DMS 273 (cell line): Measurements from ENCODE around the gene DGKE.
A peak's percentile ranks its signal among the peaks of the same experiment; 100 is the strongest.

ENCODE experiments used
- DNase-seq: peaks from one replicate; lab custom pipeline; 2025; ENCODE audit not compliant: unreplicated experiment; lab: John Stamatoyannopoulos, UW

DGKE gene

DNA sequence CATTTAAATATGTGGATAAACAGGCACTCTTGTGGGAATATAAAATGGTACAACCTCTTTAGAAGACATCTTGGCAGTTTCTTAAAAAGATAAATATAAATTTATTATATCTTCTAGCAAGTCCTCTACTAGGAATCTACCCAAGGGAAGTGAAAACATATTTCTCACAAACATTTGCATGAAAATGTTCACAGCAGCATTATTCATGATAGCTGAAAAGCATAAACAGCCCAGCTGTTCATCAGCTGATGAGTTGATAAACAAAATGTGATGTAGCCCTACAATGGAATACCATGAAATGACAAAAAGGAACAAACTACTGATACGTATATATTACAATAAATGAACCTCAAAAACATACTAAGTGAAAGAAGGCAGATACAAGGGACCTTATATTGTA, 12.0 kb downstream of the DGKE start:
- DNase-seq: no peak

DNA sequence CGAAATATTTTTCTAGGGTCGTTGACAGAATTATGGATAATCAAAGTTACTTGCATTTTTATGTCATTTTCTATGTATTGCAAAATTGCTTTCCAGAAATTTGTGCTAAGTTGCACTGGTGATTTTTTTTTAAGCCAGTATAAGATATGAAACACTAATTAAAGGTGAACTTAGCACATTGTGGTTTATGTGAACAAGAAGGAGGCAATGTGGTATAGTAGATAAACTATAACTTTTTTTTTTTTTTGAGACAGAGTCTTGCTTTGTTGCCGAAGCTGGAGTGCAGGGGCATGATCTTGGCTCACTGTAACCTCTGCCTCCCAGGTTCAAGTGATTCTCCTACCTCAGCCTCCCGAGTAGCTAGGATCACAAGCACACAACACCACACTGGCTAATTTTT, 13.2 kb downstream of the DGKE start:
- DNase-seq: no peak

DNA sequence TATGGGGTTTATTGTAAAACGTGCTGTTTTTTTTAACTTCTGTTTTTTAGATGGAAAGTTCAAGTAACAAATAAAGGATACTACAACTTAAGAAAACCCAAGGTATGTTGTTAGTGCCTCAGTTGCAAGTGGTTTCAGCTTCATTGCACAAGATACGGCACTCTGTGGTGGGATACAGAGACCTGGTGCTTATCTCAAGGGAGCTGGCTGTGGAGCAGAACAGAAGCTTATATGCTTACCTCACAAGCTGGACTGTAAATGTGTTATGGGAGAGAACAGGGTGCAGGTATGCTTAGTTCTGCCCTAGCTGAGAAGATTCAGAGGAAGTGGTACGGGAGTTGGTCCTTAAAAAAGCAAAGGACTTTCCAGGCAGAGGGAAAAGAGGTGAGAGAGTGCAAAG, 15.2 kb downstream of the DGKE start:
- no peak for DNase-seq

DNA sequence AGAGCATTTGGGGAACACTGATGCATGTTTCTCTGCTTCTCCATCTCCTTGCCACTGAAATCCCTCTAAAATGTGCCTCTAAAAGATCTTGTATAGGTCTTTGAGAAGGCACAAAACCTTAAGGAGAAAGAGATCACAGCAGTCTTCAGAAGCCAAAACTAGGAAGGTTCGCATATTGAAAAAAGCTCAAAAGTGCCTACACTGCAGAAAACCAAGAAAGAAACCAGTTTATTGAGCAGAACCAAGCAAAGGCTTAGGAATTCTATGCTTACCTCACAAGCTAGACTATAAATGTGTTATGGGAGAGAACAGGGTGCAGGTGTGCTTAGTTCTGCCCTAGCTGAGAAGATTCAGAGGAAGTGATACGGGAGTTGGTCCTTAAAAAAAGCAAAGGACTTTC, 16.6 kb downstream of the DGKE start:
- DNase-seq: no peak

DNA sequence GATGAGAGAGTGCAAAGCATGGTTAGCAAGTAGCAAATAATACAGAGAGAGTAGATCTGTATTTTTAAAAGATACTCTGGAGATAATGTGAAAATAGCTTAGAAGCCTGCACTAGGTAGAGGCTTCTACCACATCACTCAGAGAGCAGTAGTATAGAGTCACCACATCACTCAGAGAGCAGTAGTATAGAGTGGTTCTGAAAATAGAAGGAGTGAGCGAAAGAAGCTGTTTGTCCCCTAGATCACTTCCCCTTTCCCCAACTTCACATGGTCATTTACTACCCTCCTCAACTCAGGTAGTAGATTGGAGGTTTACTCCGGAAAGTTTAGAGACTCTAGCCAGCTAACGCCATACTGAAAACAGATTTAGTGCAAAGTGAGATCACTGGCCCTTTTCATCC, 17.1 kb downstream of the DGKE start:
- DNase-seq: no peak

DNA sequence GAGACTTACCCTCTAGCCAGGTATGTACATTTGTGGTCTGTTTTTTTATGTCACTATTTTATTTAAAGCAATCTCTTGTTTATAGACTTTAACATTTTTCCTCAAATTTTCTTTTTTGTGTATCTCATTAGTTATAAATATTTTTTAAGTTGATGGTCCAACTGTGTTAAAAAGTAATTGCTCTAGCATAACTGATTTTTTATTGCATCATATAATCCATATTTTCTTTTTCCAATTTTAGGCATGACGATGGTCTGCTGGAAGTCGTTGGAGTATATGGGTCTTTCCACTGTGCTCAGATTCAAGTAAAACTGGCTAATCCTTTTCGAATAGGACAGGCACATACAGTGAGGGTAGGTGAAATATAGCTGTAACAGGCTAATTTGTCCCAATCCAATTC, 27.9 kb downstream of the DGKE start:
- DNase-seq: no peak

DNA sequence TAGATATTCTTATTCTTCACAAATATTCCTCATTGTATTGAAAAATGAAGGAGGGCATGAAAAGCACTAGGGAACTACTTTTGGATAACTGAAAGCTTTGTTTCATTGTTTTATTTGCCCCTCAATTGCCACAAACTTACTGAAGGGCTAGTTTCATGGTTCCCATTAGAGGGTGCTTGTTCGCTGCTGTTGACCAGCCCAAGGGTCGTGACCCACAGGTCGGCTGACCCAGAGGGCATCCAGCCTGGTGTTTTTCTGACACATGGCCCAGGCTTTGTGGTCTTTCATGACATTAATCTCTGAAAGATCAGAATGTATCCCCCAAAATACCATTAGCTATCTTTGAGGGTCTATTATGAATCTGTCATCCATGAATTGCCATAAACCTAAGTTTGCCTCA, 30.0 kb downstream of the DGKE start:
- DNase-seq: no peak

DNA sequence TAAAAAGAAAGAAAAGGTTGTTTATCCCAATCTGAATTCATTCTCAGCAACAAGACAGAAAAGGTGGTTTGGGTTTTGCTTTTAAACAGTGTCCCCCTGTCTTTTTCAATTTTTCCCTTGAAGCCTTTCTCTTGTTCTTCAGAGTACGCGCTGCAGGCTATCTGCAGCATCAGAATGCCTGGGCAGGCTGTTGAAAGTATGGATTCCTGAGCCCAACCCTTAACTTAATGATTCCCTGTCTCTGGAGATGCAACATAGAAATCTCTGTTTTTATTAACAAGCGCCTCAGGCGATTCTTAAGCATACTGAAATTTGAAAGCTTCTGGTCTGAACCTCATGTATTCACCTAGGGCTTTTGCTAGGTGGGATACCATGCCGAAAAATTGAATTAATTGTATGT, 32.1 kb downstream of the DGKE start:
- DNase-seq: no peak

DNA sequence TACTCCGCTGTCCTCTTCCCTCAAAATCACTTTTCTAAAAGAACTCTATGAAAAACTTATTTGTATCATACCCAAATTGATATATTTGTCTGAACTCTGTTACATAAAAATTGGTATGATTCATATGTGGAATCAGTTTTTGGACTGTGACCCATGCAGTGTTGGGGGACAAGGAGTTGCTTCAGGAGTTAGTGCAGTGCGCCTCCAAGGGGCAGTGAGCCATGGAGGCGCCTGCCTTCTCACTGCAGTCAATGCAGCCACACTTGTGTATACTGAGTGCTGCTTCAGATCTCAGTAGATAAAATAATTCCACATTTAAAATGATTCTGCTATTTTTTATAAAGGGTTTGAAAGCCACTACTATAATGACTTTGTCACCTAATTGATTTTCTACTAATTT, 32.5 kb downstream of the DGKE start:
- DNase-seq: peak; percentile 7

DNA sequence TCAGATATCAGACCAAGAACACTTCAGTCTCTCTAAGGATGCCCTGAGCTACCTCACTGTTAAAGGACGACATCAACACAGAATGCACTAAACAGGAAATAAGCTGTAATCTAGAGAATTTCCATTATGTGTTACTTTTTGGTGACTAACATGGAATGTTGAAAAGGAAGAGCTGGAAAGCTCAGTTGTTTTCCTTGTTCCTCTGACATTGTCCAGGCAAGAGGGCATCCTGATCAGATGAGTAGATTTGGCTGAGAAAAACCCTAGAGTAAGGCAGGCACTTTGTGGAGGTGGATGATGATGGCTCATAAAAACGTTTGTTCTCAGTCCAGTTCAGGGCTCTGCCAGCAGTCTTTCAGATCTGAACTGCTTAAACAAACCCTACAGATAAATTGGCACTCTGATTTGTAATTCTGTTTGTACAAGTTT, 34.0 kb downstream of the DGKE start:
- no peak for DNase-seq

DNA sequence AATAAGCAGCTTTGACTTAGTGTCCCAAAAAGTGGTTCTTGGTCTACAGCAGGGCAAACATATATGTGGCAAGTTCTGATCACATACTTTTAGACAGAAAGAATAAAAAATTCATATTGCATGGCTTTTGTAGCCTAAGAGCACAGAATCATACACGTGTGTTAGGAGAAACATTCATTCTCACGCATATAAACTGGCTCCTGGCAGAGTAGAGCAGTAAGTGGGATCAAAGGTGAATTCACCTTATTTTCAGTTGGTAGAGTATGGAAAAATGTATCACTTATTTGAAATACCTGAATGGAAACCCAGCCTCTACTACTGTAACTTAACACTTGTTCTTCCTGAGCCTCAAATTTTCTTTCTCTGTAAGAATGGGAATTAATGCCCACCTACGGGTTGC, 34.8 kb downstream of the DGKE start:
- no peak for DNase-seq

DNA sequence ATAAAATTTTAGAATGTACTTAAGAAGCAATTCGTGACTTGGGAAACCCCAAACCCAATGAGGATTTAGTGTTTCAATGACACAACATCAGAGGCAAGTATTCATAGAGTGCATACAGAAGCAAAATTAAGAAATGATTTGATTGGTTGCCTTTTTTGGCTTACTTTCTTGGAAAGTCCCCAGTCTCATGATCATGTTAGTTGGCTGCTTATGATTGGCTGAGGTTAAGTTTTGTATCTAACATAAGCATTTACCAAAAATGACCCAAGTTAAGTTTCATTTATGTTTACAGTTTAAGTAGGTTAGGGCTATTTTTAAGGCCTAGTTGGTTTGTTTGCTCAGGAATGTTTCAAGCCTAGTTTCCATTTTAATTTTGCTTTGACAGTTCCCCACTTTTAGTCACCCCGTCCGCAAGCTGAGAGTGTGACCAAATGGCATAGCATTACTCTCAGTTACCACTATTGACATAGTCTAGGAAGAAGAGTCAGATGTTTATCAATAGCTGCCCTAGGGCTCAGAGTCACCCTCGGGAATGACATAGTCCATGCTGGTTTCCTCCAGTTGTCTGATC, 36.2 kb downstream of the DGKE start:
- DNase-seq: no peak

DNA sequence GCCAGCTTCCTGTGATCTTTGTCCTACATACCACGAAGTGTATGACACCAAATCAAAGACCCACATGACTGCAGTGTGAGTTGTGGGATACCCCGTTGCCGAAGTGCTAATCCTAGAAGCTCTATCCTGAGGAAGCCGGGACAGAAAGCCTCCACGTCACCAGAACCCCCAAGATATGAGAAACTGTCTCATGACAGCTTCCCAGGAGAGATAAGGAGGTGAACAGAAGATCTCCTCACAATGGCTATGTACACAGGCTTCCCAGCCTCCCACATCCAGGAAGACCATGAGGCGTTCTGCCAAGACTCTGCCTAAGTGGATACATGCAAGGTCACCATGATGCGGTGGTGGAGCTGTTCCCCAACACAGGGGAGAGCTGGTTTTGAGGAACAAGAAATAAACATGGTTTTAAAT, 42.8 kb downstream of the DGKE start:
- DNase-seq: no peak

DNA sequence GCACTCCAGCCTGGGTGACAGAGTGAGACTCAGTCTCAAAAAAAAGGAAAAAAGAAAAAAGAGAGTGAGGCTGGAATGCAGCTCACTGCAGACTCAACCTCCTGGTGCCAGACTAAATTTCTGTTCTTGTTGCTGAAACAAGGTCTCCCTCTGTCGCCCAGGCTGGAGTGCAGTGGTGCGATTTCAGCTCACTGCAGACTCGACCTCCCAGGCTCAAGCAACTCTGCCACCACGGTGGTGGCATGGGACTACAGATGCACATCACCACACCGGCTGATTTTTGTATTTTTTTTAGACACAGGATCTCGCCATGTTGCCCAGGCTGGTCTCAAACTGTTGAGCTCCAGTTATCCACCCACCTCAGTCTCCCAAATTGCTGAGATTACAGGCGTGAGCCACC, 45.3 kb downstream of the DGKE start:
- DNase-seq: no peak

DNA sequence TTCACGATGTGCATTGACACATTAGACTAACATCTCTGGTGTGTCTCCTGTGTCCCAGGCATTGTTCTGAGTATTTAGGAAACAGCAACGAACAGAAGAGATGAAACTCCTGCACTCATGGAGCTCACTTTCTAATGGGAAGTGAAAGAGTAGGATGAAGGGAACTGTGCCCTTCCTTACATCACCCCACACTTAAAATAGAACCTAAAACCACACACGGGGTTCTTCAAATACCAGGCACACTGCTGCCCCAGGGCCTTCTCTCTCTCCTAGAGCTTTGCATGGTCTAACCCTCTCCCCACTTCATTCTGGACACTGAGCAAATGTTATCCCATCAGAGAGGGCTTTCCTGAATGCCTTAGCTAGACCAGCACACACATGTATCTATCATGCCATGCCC, 46.2 kb downstream of the DGKE start:
- DNase-seq: no peak

DNA sequence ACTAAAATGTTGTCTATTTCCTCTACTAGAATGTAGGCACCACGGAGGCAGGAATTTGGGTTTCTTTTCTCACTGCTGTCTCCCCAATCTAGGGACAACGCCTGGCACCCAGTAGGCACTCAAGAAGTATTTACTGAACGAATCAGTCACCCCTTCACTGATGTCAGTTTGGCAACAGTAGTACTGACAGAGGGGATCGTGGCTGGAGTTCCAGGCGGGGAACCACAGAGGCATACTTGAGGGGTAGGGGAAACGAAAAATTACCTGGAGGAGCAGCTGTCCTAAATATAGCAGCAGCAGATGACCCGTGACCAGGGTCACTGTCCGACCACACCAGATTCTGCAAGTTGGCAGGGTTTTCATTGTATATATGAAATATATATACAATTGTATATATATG, 46.6 kb downstream of the DGKE start:
- no peak for DNase-seq

DNA sequence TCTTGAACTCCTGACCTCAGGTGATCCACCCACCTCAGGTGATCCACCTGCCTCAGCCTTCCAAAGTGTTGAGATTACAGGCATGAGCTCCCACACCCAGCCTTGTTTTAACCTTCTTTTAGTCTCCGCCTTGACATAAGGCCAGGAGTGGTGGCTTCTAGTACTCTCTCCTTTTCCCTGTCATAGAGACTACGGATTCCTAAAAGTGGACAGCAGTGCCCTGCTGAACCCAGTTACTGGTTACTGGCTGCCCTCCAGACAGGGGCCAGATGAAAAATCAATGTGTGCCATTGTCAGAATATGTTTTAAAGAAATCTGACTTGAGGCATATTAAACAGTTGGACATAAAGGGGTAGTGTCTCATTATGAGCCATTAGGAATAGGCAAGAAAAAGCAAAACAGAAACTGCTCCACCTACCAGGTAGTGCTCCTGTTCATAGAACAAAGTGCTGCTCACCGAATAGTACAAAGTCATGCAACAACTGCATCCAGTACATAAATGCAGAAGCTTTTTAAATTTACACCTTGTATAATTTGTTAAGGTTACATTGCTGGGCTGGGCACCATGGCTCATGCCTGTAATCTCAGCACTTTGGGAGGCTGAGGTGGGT, 47.8 kb downstream of the DGKE start:
- DNase-seq: no peak

DNA sequence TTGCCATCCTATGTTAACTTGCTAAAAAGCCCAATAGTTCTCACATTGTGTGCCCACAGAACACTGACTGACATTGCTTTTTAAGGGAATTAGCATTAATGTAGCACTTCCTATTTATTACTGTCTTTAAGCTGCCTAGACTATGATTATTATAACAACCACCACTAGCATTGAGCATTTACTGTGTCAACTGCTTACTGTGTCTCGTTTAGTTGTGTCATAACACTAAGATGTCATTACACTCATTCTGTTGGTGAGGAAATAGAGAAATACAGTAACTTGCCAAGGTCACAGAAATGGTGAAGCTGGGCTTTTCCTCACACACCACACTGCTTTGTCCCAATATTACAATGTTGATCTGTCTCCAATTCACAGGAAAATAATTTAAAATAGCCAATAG, 49.7 kb downstream of the DGKE start:
- no peak for DNase-seq

DNA sequence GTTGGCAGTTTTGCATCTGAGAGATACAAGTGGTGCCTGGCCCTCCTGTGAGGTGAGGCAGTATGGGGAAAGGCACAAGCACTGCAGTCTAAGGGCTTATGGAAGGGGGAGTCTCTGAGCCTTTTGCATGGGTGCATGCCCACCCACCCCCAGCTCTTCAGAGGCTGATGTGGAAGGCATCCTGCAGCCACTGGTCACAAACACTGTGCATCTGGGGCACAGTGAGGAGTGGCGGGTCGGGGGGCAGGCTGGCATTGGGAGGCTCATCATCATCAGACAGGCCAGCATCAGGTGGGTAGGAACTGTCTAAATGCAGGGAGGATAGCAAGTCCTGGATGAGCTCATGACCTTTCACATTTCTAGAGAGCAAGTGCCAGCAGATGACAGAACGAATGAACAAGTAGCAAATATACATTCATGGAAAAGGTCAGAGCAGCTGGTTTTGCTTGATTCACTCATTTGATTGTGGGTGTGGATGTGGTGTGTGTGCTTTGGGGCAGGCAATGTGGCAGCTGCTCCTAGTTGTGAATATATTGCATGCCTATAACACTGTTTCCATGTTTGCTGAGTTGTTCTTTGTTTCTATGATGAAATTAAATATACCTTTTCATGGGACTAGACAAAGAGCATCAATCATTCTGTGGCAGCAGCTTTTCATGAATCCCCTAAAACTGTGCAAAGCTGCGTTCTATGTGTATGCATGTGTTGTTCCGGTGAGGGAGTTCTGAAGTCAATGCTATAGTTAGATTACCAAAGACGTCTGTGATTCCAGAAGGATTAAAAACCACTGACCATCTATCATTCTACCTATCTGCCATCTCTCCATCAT, 50.7 kb downstream of the DGKE start:
- no peak for DNase-seq

DNA sequence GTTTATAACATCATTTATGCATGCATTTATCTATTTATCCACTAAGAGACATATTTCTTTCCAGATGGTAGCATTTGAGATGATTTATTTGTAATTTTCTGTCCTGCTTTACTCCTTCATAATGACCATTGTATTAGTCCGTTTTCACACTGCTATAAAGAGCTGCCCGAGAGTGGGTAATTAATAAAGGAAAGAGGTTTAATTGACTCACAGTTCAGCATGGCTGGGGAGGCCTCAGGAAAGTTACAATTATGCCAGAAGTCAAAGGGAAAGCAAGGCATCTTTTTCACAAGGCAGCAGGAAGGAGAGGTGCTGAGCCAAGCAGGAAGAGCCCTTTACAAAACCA, 51.3 kb downstream of the DGKE start:
- no peak for DNase-seq

DNA sequence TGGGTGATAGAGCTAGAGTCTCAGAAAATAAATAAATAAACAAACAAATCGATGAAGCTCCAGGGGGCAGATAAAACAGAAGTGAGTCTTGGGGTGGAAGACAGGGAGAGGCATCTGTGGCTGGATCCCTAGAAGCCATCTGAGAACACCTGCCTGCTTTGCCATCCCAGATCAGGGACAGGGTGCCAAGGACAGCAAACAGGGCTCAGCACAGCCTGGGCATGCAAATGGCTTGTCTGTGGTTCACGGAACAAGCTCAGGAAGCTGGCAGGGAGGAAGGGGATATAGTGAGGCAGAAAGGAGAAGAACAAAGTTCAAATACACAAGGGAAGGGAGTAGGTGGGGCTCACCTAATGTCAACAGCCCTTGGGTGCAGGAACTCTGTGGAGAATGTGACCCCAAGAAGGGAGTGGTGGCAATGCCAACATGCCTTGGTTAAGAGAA, 52.4 kb downstream of the DGKE start:
- DNase-seq: no peak

DNA sequence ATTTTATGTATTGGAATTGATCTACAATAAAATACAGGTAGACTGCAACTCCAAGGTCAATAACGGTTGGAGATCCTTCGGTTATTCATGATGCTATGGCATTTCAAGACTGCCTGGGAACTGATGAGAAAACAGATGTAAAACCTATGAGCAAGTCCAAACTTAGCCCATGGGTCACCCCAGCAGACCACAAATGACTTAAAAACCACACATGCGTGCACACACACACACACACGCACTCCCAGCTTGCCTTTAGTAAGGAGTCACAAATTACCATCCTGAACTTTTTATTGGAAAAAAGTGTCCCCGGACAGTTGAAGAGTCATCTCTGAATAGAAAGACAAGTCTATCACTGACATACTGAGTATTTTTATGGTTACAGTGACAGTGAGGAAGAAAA, 53.2 kb downstream of the DGKE start:
- no peak for DNase-seq
